GM19372 (cell line): Measurements from ENCODE around the gene AGAP1.

Experiments
- ATAC-seq: cut with Tn5 transposase; IDR thresholded peaks from one replicate; pipeline ENCODE4 v1.9.1; 2021; ENCODE audit warnings: mild to moderate bottlenecking, low read depth, moderate library complexity; ENCODE audit not compliant: unreplicated experiment

The AGAP1 gene

DNA sequence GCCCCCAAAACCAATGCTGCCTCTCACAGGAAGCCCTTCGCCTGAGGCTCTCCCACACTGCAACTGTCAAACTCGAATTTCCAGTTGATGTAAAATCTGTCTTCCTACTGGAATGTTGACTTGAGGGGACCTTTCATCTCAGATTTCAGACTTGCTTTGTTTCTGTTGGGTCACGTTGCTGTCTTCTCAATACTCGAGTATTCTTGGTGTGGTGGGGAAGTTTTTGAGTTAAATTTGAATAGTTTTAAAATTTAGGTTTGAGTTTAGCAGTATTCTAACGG is 50.8 kb downstream of the AGAP1 start:
- ATAC-seq = no peak

- ATAC-seq = no peak
These were observed 51.7 kb downstream of the AGAP1 start for GRCh38 chr2:235545339-235546150.

DNA sequence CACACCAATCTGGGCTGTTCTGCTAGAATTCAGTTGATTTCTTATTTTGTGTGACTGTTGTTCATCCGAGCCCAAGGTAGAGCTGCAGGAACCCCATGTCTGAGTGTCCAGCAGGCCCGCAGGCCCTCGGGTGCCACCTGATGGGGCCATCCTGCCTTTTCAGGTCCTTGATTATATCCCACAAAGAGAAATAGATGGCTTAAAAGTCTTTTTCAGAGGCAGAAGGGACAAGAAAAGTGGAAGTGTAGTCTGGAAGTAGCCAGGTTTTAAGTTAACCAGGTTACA is 52.2 kb downstream of the AGAP1 start:
- ATAC-seq = no peak

DNA sequence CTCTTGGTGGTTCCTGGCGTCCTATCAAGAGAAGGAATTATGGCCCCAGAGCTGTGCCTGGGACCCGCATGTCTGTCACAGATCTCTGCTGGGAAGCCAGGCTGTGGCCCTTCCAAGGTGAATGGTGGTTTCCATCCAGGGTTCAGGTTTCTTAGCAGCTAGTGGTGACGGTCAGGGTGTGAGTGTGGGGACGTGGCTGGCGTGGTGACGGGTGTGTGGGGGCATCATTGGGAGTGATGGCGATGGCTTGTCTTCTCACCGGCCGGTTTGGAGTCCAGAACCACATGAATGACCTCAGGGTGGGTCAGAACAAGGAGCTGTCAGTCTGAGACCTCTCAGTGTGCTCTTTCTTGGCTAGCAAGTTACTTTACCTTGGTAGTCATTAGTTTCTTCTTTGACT is 52.6 kb downstream of the AGAP1 start:
- no peak for ATAC-seq

GRCh38 chr2:235549735-235550377 is 56.0 kb downstream of the AGAP1 start:
- no peak for ATAC-seq

- no peak for ATAC-seq
These were observed 56.5 kb downstream of the AGAP1 start for GRCh38 chr2:235550378-235550760.

DNA sequence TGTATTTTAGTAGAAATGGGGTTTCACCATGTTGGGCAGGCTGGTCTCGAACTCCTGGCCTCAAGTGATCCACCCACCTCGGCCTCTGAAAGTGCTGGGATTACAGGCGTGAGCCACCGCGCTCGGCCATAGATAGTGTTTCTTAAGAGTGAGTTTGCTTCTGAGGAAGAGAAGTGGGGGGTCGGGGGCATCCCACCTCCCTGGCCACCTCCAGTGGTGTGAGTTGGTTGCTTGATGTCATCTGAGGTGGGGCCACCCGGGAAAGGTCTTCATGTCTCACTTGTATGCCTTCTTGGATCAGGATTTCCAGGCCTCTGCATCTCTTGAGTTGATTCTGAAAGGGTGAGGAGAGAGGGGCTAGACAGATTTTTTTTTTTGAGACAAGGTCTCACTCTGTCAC is 57.1 kb downstream of the AGAP1 start:
- ATAC-seq = no peak

- no peak for ATAC-seq
These were observed 58.1 kb downstream of the AGAP1 start for GRCh38 chr2:235551965-235552364.

DNA sequence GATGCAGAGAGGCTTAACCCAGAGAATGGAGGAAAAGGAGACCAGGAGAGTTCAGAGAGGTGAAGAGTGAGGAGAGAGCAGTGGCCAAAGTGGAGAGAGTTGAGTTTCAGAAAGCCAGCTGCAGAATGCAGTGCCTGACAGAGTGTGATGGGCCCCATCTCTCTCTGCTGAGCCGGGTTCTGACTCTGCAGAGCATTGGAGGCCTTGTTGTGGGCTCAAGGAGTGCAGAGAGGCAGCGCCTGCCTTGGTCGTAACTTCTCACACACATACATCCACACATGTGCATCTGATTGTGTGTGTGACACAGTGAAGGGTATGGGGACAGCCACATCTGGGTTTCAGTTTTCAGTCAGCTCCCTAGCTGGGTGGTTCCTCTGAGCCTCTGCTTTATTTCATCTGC is 58.8 kb downstream of the AGAP1 start:
- no peak for ATAC-seq

GRCh38 chr2:235553291-235553690 is 59.4 kb downstream of the AGAP1 start:
- no peak for ATAC-seq

DNA sequence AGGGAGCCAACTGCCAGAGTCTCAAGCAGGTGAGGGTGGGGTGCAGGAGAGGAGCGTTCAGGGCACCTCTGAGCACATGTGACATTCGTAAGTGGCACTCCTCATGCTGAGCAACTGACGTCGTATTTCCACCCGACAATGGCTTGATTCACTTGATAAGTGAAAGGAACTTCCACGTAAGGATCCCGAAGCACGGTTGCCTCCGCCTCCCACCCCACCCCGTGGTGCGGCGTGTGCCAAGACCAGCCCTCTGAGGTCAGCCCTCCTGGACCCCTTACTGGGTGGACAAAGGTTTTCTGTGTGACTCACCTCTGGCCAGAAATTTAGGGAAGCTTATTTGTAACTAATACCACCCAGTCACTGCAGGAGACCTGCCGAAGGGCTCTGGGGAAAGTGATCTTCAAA is 59.9 kb downstream of the AGAP1 start:
- no peak for ATAC-seq

- no peak for ATAC-seq
These were observed 60.5 kb downstream of the AGAP1 start for GRCh38 chr2:235554385-235554784.

DNA sequence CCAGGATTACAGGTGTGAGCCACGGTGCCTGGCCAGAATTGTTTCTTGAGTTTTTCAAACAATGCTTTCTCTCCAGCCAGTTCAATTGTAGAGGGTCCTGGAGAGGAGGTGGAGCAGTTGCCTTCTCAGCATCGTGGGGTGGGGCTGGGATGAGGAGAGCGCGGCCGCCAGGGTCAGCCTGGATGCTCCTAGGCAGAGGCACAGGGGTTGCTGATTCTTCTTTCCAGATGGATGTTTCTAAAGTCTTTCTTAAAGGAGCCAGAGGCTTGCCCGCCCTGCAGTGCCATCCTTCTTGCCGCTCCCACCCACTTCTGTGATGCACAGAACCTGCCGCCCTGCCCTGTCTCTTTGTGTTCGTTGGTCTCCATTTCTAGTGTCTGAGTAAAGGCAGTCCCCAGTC is 61.1 kb downstream of the AGAP1 start:
- no peak for ATAC-seq

DNA sequence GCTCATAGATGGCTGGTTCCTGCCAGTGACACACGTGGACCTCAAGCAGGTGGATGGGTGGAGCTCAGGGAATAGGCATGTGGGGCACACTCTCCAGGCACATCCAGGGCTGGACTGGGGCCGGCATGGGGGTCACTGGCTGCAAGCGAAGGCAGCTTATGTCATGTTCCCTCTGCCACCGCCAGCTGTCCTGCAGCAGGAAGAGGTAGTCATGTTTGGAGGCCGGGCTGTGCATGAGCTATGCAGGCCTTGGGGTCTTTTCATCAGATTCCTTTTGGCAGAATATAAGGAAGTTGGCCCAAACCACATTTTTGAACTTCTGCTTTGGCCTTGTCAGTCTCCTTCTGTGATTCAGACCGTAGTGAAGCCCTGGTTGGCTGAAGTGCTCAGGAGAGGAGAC is 61.5 kb downstream of the AGAP1 start:
- no peak for ATAC-seq

DNA sequence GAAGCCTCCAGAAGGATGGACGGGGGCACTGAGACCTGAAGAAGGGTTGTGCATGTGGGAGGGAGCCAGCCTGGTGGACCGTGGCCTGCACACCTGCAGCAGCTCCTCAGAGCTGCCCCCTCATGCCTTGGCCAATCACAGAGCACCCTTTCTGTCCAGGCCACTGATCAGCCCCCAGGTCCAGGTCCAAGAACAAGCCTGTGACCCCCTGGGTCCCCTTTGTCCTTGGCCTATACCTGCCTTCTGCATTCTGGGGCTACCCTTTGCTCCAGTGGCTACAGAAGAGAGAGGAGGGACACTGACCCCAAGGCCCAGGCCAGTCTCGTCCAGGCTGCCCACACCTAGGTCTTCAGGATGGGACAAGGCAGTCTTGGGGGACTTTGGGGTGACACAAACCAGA is 62.2 kb downstream of the AGAP1 start:
- ATAC-seq = no peak

- no peak for ATAC-seq
These were observed 63.1 kb downstream of the AGAP1 start for GRCh38 chr2:235556901-235557300.

DNA sequence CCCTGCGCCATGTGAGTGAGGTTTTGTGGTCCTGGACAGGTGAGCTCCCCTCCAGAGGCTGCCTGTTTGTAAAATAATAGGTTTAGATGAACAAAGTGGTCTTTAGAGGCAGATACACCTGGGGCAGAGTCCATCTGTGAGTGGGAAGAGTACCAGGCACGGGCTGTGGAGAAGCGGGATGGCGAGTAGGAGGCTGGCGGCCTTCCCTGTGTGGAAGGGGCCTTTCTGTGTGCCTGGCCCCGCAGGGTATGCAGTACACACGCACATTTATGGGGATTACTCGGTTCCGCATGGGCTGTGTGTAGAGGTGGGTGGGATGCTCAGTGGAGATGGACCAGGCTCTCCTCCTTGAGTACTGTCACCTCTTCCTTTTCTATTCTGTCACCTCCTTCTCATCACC is 64.1 kb downstream of the AGAP1 start:
- no peak for ATAC-seq

DNA sequence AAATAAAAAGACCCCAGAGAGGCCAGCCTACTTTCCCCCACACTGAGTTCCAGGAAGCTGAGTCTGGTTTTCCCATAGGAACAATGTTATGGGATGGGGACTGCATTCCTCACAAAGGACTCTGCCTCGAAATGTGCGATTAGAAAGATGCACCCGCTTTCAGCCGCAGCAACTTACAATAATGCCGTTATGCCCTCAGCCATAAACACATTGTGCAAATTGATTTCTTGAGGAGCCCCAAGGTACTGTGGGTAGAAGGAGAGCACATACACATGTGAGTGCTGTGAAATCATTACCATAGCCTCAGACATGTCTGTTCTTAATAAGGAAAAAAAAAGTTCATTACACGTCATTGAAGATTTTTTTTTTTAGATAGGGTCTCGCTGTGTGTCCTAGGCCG is 64.7 kb downstream of the AGAP1 start:
- ATAC-seq = no peak

DNA sequence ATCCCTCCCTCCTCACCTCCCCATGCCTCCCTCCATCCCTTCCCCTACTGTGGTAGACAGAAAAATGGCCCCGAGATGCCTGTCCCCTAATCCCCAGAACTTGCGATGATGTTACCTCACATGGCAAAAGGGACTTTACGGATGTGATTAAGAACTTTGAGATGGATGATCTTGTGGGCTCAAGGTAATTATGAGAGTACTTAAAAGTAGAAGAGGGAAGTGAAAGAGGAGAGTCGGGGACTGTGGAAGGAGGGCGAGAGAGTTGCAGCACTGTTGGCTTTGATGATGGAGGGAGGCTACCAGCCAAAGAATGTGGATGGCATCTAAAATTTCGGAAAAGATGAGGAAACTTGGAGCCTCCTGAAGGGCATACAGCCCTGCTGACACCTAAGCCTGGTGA is 66.5 kb downstream of the AGAP1 start:
- no peak for ATAC-seq

DNA sequence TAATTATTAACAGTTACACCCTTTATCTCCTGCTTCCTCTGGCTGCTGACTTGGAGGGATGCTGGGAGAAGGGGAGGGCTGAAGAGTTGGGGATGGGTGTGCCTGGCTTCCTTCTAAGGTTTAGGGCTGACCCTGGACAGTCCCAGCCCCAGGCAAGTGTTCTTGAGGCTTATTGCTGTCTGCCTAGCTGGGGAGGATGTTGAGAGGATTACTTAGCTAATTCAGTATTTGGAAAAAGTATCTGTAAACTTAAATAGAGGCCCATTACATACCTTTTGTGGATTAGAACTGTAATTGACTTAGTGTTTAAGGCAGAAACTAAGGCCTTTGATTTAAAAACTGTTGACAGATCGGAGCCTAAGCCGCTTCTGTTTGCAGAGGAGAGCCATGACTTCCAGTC is 67.6 kb downstream of the AGAP1 start:
- ATAC-seq = no peak

DNA sequence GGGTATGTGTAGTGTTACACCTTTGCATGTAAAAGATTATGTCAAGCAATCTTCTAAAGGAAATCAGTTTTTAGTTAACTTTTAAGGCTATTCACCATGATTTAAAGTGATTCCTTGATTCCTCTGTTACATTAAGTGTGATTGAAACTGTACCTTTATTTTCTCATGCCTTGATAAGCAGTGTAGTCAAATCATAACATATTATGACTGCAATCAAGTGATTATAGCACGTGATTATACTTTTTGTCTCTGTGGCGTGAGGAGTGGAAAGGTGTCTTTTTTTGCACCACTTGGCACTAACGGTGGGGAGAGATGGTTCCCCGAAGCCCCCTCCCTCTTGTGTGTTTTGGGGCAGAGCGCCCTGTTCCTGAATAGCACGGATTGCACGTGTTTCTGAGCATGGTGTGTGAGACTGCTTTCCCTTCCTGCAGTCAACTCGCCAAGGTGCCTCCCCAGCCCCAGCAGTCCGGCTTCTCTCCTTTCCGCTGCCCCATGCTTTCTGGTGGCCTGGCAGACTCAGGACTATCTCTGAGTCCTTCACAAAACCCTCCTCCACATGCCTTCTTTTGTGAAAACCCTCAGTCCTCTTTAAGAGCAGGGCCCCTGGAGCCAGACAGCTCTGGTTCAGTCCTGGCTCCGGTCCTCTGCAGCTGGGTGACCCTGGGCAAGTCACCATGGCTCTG is 68.4 kb downstream of the AGAP1 start:
- no peak for ATAC-seq
